NK-92 treated with Interleukin-12 subunit alpha and Interleukin-12 subunit beta, amount 100 ng/mL, for 24 hours (cell line): ENCODE results near the gene CCNB1IP1.
"Not testable (repeated sequence)": the region's sequence is repeated elsewhere in the genome, so short reads cannot be mapped to it uniquely, and the experiment has no call there.

Source experiments
- DNase-seq: peaks from one replicate; lab custom pipeline; 2025; lab: John Stamatoyannopoulos, UW

The CCNB1IP1 gene

GRCh38 chr14:20332788-20333493, at the start of gene CCNB1IP1:
Gene CCNB1IP1, minus strand, starts transcription at chr14:20333279. Its CDS starts 16,756 bp downstream, at chr14:20316523.
- DNase-seq: peak; percentile 35

- DNase-seq: no peak
These were observed 49.4 kb upstream of the CCNB1IP1 start for GRCh38 chr14:20382526-20382925.

GRCh38 chr14:20381341-20381740, 48.3 kb upstream of the CCNB1IP1 start:
- no peak for DNase-seq

GRCh38 chr14:20380681-20381080, 47.6 kb upstream of the CCNB1IP1 start:
- no peak for DNase-seq

GRCh38 chr14:20379743-20380142, 46.7 kb upstream of the CCNB1IP1 start:
- DNase-seq: no peak

GRCh38 chr14:20377171-20377570, 44.1 kb upstream of the CCNB1IP1 start:
- no peak for DNase-seq

GRCh38 chr14:20376071-20376588, 43.1 kb upstream of the CCNB1IP1 start:
- DNase-seq: no peak

GRCh38 chr14:20375471-20375870, 42.4 kb upstream of the CCNB1IP1 start:
- no peak for DNase-seq

- DNase-seq: no peak
These were observed 39.7 kb upstream of the CCNB1IP1 start for GRCh38 chr14:20372796-20373195.

GRCh38 chr14:20365928-20366327, 32.8 kb upstream of the CCNB1IP1 start:
- DNase-seq: no peak

GRCh38 chr14:20358474-20358873, 25.4 kb upstream of the CCNB1IP1 start:
- not testable (repeated sequence) for DNase-seq

- no peak for DNase-seq
These were observed 23.3 kb upstream of the CCNB1IP1 start for GRCh38 chr14:20356422-20356821.

- DNase-seq: no peak
These were observed 17.8 kb upstream of the CCNB1IP1 start for GRCh38 chr14:20350860-20351259.

GRCh38 chr14:20350282-20350681, 17.2 kb upstream of the CCNB1IP1 start:
- DNase-seq: no peak

- no peak for DNase-seq
These were observed 14.7 kb upstream of the CCNB1IP1 start for GRCh38 chr14:20347747-20348146.

GRCh38 chr14:20346713-20347112, 13.6 kb upstream of the CCNB1IP1 start:
- DNase-seq: no peak

- no peak for DNase-seq
These were observed 12.3 kb upstream of the CCNB1IP1 start for GRCh38 chr14:20345366-20345765.

- no peak for DNase-seq
These were observed 10.8 kb upstream of the CCNB1IP1 start for GRCh38 chr14:20343862-20344220.

GRCh38 chr14:20343092-20343861, 10.2 kb upstream of the CCNB1IP1 start, which contains the start of gene PARP2:
Gene PARP2, plus strand, starts transcription at chr14:20343635. Its CDS starts 7 bp downstream, at chr14:20343642.
- peak; percentile 98 for DNase-seq

- no peak for DNase-seq
These were observed 8.6 kb upstream of the CCNB1IP1 start for GRCh38 chr14:20341646-20342045.

GRCh38 chr14:20341032-20341431, 8.0 kb upstream of the CCNB1IP1 start:
- DNase-seq: not testable (repeated sequence)

- no peak for DNase-seq
These were observed 938 bp upstream of the CCNB1IP1 start for GRCh38 chr14:20334017-20334416.

GRCh38 chr14:20333494-20333841, 389 bp upstream of the CCNB1IP1 start:
- DNase-seq: no peak
